K562 (cell line): ENCODE results near the gene FBXO21.
A peak's percentile ranks its signal among the peaks of the same experiment; 100 is the strongest.

ENCODE experiments used
- BDP1 ChIP-seq: IDR thresholded peaks from 3 replicates; pipeline ENCODE4 v1.6.1; 2011; ENCODE audit not compliant: insufficient read length, insufficient read depth
- GABPB2 ChIP-seq: fragments of 250-450 bp; sonication (Bioruptor Pico); conservative IDR thresholded peaks from 2 replicates; pipeline ENCODE4 v1.5.1; 2021; ENCODE audit warnings: mild to moderate bottlenecking
- MCM2 ChIP-seq: fragments of 450-650 bp; IDR thresholded peaks from 2 replicates; pipeline ENCODE4 v1.6.1; 2017; ENCODE audit warnings: low read depth, mild to moderate bottlenecking
- POLR2AphosphoS2 ChIP-seq: IDR thresholded peaks from 2 replicates; pipeline ENCODE4 v1.6.1; 2012; ENCODE audit warnings: low read length, improper control_type of control experiment
- PURB ChIP-seq: sonication (generic); formaldehyde crosslinking; IDR thresholded peaks from 2 replicates; pipeline ENCODE4 v1.9.0; 2021; ENCODE audit warnings: low read depth, mild to moderate bottlenecking, missing genetic modification reagents
- PYGO2 ChIP-seq: fragments of 450-650 bp; IDR thresholded peaks from 2 replicates; pipeline ENCODE4 v1.6.1; 2016; ENCODE audit warnings: mild to moderate bottlenecking, missing genetic modification characterization, moderate library complexity, missing compliant biosample characterization
- REST ChIP-seq, 2 experiments: fragments of 450-650 bp; formaldehyde crosslinking in 1 of 2; IDR thresholded peaks; 2 replicates each; pipeline versions ENCODE4 v1.4.0 to v1.6.1; 2014 to 2020; ENCODE audit warnings: mild to moderate bottlenecking in 2 of 2, borderline replicate concordance in 1 of 2, low read depth in 1 of 2
- STAT6 ChIP-seq: sonication (generic); formaldehyde crosslinking; IDR thresholded peaks from 2 replicates; pipeline ENCODE4 v1.8.1; 2023; ENCODE audit warnings: mild to moderate bottlenecking, missing genetic modification reagents
- TGIF2 ChIP-seq: sonication (generic); formaldehyde crosslinking; IDR thresholded peaks from 2 replicates; pipeline ENCODE4 v1.8.1; 2022; ENCODE audit warnings: mild to moderate bottlenecking, missing genetic modification reagents, moderate library complexity
- TRIM28 ChIP-seq: fragments of 450-650 bp; IDR thresholded peaks from 2 replicates; pipeline ENCODE4 v1.6.1; 2017
- ZBED1 ChIP-seq: IDR thresholded peaks from 2 replicates; pipeline ENCODE4 v1.6.1; 2014
- ZFX ChIP-seq: sonication (generic); formaldehyde crosslinking; IDR thresholded peaks from 2 replicates; pipeline ENCODE4 v1.8.0; 2022; ENCODE audit warnings: mild to moderate bottlenecking, missing genetic modification reagents, moderate library complexity
- ZNF124 ChIP-seq: sonication (generic); formaldehyde crosslinking; IDR thresholded peaks from 2 replicates; pipeline ENCODE4 v1.8.1; 2022; ENCODE audit warnings: missing genetic modification reagents

GRCh38 chr12:117180758-117181467, 9.4 kb downstream of the FBXO21 start:
- no peak for TF ChIP-seq MCM2
- no peak for TF ChIP-seq STAT6 (CRISPR knock-in tag)
- TF ChIP-seq REST (IDR thresholded peaks at IDR 0.05; ENCODE audit: borderline replicate concordance): no peak
- no peak for TF ChIP-seq REST (CRISPR knock-in tag; IDR thresholded peaks at IDR 0.05; ENCODE audit: low read depth)
- TF ChIP-seq ZFX (CRISPR knock-in tag): no peak
- no peak for TF ChIP-seq POLR2AphosphoS2
- TF ChIP-seq TGIF2 (CRISPR knock-in tag): no peak
- TF ChIP-seq PYGO2 (tag): no peak
- TF ChIP-seq ZNF124 (CRISPR knock-in tag): no peak
- no peak for TF ChIP-seq GABPB2 (CRISPR knock-in tag)
- no peak for TF ChIP-seq ZBED1
- TF ChIP-seq TRIM28: peak; percentile 59; the same call in 1 of the 2 replicates
- TF ChIP-seq PURB (CRISPR knock-in tag): no peak
- no peak for TF ChIP-seq BDP1
